HG02884 (cell line): Measurements from ENCODE around the gene KLF6.
A peak's percentile ranks its signal among the peaks of the same experiment; 100 is the strongest.

Source experiments
- ATAC-seq: cut with Tn5 transposase; IDR thresholded peaks from one replicate; pipeline ENCODE4 v1.9.1; 2021; ENCODE audit warnings: mild to moderate bottlenecking, moderate library complexity; ENCODE audit not compliant: unreplicated experiment

Gene KLF6

GRCh38 chr10:3757638-3758490 lies 27.1 kb downstream of the KLF6 start:
- peak; percentile 82 for ATAC-seq

GRCh38 chr10:3757250-3757637 lies 27.8 kb downstream of the KLF6 start:
- no peak for ATAC-seq

GRCh38 chr10:3756360-3756740 lies 28.7 kb downstream of the KLF6 start:
- ATAC-seq: no peak

GRCh38 chr10:3755440-3756359 lies 29.3 kb downstream of the KLF6 start:
- no peak for ATAC-seq

GRCh38 chr10:3754727-3755439 lies 30.1 kb downstream of the KLF6 start:
- ATAC-seq: no peak

- ATAC-seq: no peak
These were observed 34.2 kb downstream of the KLF6 start for GRCh38 chr10:3750854-3751253.

GRCh38 chr10:3750006-3750816 lies 34.8 kb downstream of the KLF6 start:
- ATAC-seq: no peak

- no peak for ATAC-seq
These were observed 35.4 kb downstream of the KLF6 start for GRCh38 chr10:3749600-3749999.

- no peak for ATAC-seq
These were observed 36.0 kb downstream of the KLF6 start for GRCh38 chr10:3749011-3749410.

- ATAC-seq: no peak
These were observed 36.5 kb downstream of the KLF6 start for GRCh38 chr10:3748484-3748883.

GRCh38 chr10:3747984-3748383 lies 37.0 kb downstream of the KLF6 start:
- ATAC-seq: no peak

GRCh38 chr10:3747248-3747960 lies 37.6 kb downstream of the KLF6 start:
- no peak for ATAC-seq

- no peak for ATAC-seq
These were observed 38.4 kb downstream of the KLF6 start for GRCh38 chr10:3746634-3747033.

GRCh38 chr10:3745521-3745920 lies 39.5 kb downstream of the KLF6 start:
- no peak for ATAC-seq

- ATAC-seq: no peak
These were observed 43.1 kb downstream of the KLF6 start for GRCh38 chr10:3741688-3742461.

GRCh38 chr10:3740157-3740871 lies 44.7 kb downstream of the KLF6 start:
- ATAC-seq: peak; percentile 65

GRCh38 chr10:3738855-3739350 lies 46.1 kb downstream of the KLF6 start:
- no peak for ATAC-seq

- no peak for ATAC-seq
These were observed 47.1 kb downstream of the KLF6 start for GRCh38 chr10:3737864-3738263.
